HAP-1 (cell line): ENCODE data around the gene D2HGDH.

Experiments used
- DNase-seq, 2 experiments: peaks; one replicate each; pipeline ENCODE4 v3.0.0-alpha.2; 2016 to 2020; ENCODE audit warnings: low spot score in 2 of 2
- H3K27me3 ChIP-seq: fragments of 250-450 bp; sonication (Bioruptor Pico); 2 replicates; pipeline ENCODE4 v1.5.1; 2020; ENCODE audit warnings: low read depth, mild to moderate bottlenecking, moderate library complexity
- H3K36me3 ChIP-seq: fragments of 250-450 bp; sonication (Bioruptor Pico); replicated peaks from 2 replicates; pipeline ENCODE4 v1.5.1; 2020; ENCODE audit warnings: mild to moderate bottlenecking
- H3K4me1 ChIP-seq: fragments of 250-450 bp; sonication (Bioruptor Pico); 2 replicates; pipeline ENCODE4 v1.5.1; 2020; ENCODE audit warnings: mild to moderate bottlenecking
- H3K4me3 ChIP-seq: fragments of 250-450 bp; sonication (Bioruptor Pico); 2 replicates; pipeline ENCODE4 v1.5.1; 2020; ENCODE audit warnings: mild to moderate bottlenecking, moderate library complexity
- H3K9me3 ChIP-seq: fragments of 250-450 bp; sonication (Bioruptor Pico); 2 replicates; pipeline ENCODE4 v1.5.1; 2020; ENCODE audit warnings: mild to moderate bottlenecking, moderate library complexity
- in situ Hi-C: fragments of 300-500 bp; cut with MboI; formaldehyde crosslinking; loops from 3 replicates; pipeline ENCODE4 v1.14.3; 2020; ENCODE audit warnings: low sequenced_read_pairs, inconsistent platforms, mixed read lengths

D2HGDH gene

DNA sequence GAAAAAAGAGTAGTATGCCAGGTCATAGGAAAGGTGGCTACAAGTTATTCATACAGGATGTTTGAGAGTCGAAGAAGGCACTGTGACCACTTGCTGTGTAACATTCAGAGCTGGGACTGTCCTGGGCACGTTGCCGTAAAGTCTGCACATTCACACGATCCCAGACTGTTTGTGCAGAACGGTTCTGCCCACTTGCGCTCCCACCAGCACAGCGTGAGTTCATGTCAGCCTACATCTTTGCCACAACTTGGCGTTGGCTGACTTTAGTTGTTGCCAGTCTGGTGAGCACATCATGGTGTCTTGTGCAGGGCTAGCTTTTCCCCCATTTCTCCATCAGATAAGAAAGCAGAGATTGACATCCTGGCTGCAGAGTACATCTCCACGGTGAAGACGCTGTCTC, 25.6 kb upstream of the D2HGDH start:
- DNase-seq = no peak
- no peak overlapping the region for H3K4me3 ChIP-seq
- H3K9me3 ChIP-seq = no peaks in the 10 kb centered on the region
- H3K36me3 ChIP-seq = peaks cover 76% of the 10 kb centered on the region
- no peaks in the 10 kb centered on the region for H3K27me3 ChIP-seq
- in situ Hi-C loops = no loop called here
- H3K4me1 ChIP-seq = no peaks in the 10 kb centered on the region

DNA sequence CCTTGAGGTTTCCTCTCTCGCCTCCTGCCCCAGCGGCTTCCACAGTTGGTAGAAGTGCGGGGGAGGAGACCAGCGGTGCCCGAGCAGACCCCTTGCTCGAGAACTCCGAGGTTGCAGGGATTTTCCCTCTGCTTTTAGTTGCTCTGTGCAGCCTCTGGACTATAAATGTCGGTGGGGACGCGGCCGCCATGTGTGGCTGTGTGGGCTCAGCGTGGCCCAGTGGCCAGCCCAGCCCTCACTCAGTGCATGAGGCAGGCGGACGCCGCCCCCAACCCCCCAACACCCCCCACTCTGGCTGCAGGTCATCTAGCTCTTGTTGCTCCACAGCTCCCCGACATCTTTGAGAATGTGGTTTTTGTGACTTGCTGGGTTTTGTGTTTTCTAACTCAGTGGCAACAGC, 15.3 kb upstream of the D2HGDH start:
- H3K4me3 ChIP-seq = no peak overlapping the region
- in situ Hi-C loops = no loop called here
- no peaks in the 10 kb centered on the region for H3K4me1 ChIP-seq
- no peaks in the 10 kb centered on the region for H3K9me3 ChIP-seq
- no peak for DNase-seq
- H3K27me3 ChIP-seq = no peaks in the 10 kb centered on the region
- peaks cover 43% of the 10 kb centered on the region for H3K36me3 ChIP-seq

DNA sequence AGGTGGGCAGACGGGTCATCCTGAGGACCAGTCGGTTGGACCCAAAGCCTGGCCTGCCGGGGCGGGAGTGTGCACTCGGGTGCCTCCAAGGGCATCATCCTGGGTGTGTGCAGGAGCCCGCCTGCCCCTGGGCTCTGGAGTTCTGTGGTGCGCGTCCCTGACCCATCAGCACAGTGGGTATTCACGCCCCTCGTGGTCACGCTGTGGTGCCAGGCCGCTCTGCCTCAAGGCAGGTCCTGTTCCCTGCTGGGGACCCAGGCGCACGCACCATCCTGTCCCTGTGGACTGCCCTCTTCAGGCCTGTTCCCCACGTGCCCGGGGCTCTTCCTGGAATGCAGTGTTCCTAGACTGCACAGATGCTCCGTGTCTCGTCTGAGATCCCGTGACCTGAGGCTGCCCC, 14.3 kb upstream of the D2HGDH start:
- H3K4me1 ChIP-seq = no peaks in the 10 kb centered on the region
- H3K4me3 ChIP-seq = no peak overlapping the region
- in situ Hi-C loops = no loop called here
- no peaks in the 10 kb centered on the region for H3K27me3 ChIP-seq
- H3K9me3 ChIP-seq = no peaks in the 10 kb centered on the region
- no peak for DNase-seq
- peaks cover 39% of the 10 kb centered on the region for H3K36me3 ChIP-seq

DNA sequence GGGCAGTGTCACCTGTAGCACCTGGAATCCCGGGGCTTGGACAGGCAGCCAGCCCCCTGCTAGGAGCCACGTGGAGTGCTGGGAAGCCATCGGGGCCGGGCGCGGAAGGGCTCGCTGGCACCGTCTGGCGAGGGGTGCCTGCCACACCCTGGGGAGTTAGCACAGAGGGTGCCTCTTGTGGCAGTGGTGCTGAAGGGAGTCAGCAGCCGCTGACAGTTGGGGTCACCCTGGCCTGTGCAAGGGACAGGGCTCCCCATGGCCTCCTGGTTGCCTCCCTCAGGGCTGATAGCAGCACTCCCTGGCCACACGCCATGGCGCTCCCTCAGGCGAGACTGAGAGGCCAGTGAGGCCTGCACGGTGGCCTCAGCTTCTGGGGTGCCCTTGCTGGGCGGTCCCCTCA, 13.9 kb upstream of the D2HGDH start:
- no peaks in the 10 kb centered on the region for H3K9me3 ChIP-seq
- H3K36me3 ChIP-seq = peaks cover 39% of the 10 kb centered on the region
- no peaks in the 10 kb centered on the region for H3K27me3 ChIP-seq
- no peaks in the 10 kb centered on the region for H3K4me1 ChIP-seq
- in situ Hi-C loops = no loop called here
- no peak overlapping the region for H3K4me3 ChIP-seq
- no peak for DNase-seq

DNA sequence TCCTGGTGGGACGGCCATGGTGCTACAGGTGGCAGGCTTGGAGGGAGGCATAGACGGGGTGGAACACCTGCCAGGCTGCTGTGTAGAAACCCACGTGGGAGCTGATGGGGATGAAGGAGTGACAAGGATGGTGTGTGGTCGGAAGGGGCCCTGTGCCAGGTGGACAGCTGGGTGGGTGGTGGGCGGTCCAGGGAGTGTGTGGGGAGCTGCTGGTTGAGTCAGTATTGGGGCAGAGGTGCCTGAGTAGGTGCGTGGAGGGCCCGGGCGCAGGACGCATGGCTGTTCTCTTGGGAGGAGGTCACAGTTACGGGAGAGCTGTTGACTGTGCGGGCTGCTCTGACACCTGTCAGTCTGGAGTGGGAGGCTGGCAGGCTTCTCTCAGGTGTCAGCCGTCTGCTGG, 12.6 kb upstream of the D2HGDH start:
- no peaks in the 10 kb centered on the region for H3K27me3 ChIP-seq
- H3K4me3 ChIP-seq = no peak overlapping the region
- in situ Hi-C loops = no loop called here
- no peaks in the 10 kb centered on the region for H3K4me1 ChIP-seq
- peaks cover 35% of the 10 kb centered on the region for H3K36me3 ChIP-seq
- H3K9me3 ChIP-seq = no peaks in the 10 kb centered on the region
- no peak for DNase-seq

DNA sequence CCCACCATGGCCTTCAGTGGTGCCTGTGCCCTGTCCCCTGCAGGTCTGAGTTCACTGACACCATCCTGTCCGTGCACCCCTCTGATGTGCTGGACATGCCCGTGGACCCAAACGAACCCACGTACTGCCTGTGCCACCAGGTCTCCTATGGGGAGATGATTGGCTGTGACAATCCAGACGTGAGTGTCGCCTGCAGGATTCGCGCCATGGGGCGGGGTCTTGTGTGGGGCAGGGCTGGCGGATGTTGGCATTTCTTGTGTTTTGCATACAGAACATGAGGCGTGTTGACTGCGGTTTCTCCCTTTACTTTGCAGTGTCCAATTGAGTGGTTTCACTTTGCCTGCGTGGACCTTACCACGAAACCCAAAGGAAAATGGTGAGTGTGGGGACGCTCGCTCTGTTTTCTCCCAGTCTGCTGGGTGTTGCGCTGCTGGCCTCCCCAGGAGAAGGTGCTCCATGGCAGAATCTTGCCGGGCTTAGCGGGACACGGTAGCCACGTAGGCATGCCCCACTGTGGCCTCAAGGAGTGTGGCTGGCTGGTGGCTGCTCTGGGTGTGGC, 11.5 kb upstream of the D2HGDH start:
- Histone ChIP-seq H3K36me3 (peaks cover 35% of the 10 kb centered on the region), H3K9me3 (no peaks in the 10 kb centered on the region), H3K4me3 (no peak overlapping the region), H3K27me3 (no peaks in the 10 kb centered on the region), H3K4me1 (no peaks in the 10 kb centered on the region)
- no peak for DNase-seq
- in situ Hi-C loops = no loop called here

DNA sequence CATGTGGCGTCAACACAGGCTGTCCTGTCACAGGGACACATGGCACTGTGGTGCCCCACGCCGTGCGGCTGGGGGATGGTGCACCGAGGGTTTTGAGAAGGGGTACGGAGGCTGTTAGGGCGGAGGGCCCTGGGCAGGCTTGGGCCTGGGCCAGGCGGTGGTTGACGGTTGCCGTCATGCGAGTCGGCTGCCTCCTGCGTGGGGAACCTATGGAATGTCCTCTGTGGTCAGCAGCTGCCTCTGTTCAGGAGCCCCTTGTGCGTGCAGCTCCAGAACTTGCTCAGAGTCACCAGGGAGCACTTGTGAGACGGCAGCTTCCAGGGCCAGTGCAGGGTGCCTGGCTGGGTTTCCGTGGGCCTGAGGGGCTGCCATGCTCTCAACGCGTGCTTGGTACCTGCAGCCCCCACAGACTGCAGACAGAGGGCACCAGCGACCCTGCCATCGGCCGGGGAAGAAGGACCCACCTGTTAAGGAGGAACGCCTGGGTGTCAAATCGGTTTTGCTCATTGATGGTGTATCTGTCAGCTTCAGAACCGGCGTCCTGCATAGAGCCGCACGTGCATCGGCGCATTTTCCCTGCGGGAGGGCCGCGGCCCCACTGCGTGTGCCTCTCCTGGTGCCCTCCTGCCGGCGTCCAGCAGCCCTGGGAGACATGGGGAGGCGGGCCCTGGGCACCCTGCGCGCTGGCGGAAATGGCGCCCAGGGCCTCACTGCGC, 10.0 kb upstream of the D2HGDH start:
- in situ Hi-C loops = no loop called here
- H3K9me3 ChIP-seq = no peaks in the 10 kb centered on the region
- no peak overlapping the region for H3K4me3 ChIP-seq
- no peaks in the 10 kb centered on the region for H3K27me3 ChIP-seq
- no peaks in the 10 kb centered on the region for H3K4me1 ChIP-seq
- peaks cover 28% of the 10 kb centered on the region for H3K36me3 ChIP-seq
- DNase-seq = peak in 1 of 2 experiments; percentile 49

DNA sequence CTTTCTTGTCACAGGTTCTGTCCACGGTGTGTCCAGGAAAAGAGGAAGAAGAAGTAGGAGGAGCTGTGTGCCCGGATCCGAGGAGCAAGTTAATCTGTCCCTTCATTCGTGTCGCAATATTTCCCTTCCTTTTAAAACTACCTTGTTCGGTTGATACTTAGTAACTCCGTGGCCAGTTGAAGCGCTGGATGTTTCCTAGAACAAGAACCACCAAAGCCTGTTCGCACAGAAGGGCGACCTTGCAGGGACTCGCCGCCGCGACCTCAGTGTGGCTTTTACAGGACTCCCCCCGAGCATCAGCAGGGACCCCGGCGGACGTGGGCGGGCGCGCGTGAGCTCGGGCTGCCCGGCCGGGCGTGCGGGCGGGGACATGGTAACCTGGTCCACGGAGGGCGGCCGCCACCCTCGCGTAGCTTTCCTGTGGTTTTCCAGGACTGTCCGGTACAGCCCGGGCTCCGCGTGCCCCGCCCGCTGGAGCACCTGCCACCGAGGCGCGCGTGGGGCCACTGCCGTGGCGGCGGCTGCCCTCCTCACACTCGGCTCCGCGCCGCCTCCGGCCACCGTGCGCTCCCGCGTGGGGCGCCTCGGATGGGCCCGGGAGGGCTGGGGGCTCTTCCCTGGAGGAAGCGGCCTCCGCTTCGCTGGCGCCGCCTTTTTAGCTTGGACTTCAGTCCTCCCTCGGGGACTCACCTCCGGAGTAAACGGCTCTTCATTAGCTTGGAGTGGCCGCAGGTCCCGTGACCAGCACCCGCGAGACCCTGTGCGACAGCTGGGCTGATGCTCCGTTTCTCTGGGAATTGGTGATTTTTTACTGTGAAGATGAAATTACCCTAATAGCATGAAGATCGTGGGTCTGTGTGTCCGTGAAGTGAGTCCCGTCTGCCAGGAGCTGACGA, 9.2 kb upstream of the D2HGDH start:
- Histone ChIP-seq H3K36me3 (peaks cover 20% of the 10 kb centered on the region), H3K4me3 (no peak overlapping the region), H3K27me3 (no peaks in the 10 kb centered on the region), H3K9me3 (no peaks in the 10 kb centered on the region), H3K4me1 (no peaks in the 10 kb centered on the region)
- in situ Hi-C loops = no loop called here
- DNase-seq = no peak

DNA sequence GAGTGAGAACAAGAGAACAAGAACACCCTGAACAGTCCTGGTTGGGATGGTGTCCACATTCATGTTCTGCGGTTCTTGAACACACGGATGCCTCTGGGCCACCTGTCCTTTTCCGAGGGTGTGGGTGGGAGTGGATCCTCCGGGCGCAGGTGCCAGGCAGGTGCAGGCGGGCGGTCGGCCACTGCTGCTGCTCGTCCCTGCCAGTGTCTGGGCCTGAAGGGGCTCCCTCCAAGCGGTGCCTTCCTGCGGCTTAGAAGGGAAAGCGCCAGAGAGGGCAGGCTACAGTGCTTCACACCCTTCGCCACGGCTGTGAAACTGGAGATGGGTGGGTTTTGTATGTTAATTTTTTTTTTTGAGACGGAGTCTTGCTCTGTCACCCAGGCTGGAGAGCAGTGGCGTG, 8.0 kb upstream of the D2HGDH start:
- no peak for DNase-seq
- Histone ChIP-seq H3K36me3 (peaks cover 14% of the 10 kb centered on the region), H3K4me3 (no peak overlapping the region), H3K4me1 (no peaks in the 10 kb centered on the region), H3K9me3 (no peaks in the 10 kb centered on the region), H3K27me3 (no peaks in the 10 kb centered on the region)
- in situ Hi-C loops = no loop called here

DNA sequence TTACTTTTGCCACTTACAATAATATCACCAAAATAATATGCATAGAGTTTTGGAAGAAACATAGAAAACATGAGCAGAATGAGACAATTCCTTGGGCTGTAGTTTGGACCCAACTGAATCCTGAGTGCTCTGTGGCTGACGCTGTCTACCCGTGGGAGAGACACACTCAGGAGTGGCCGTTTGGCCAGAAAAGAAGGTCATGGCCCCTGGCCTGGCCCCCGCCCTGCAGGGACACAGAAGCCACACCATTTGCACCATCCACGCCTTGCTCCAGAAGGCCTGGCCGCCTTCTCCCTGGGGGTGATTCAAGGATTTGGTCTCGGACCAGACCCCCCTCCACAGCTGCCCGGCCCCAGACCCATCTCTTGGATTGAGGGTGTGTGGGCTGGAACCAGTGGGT, 6.4 kb upstream of the D2HGDH start:
- in situ Hi-C loops = no loop called here
- H3K4me1 ChIP-seq = no peaks in the 10 kb centered on the region
- no peaks in the 10 kb centered on the region for H3K27me3 ChIP-seq
- H3K9me3 ChIP-seq = no peaks in the 10 kb centered on the region
- H3K36me3 ChIP-seq = peaks cover 7% of the 10 kb centered on the region
- H3K4me3 ChIP-seq = no peak overlapping the region
- DNase-seq = no peak

DNA sequence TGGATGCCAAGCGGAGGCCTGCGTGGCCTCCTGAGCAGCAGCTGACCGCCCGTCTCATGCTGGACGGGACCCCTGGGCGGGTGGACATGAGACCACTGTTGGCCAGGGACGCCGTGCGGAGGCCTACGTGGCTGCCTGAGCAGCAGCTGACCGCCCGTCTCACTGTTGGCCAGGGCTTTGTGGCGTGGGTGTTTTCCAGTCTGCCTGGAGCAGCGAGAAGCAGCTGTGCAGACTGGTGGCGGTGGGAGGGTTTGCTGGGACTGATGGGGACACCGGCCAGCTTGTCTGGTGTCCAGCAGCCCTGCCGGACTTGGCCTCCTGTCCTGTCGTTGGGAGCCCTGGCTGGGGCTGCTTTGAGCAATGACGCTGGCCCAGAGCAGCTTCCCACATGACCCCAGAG, 5.8 kb upstream of the D2HGDH start:
- H3K9me3 ChIP-seq = no peaks in the 10 kb centered on the region
- H3K4me3 ChIP-seq = no peak overlapping the region
- no peak for DNase-seq
- no peaks in the 10 kb centered on the region for H3K27me3 ChIP-seq
- in situ Hi-C loops = no loop called here
- no peaks in the 10 kb centered on the region for H3K4me1 ChIP-seq
- peaks cover 5% of the 10 kb centered on the region for H3K36me3 ChIP-seq

DNA sequence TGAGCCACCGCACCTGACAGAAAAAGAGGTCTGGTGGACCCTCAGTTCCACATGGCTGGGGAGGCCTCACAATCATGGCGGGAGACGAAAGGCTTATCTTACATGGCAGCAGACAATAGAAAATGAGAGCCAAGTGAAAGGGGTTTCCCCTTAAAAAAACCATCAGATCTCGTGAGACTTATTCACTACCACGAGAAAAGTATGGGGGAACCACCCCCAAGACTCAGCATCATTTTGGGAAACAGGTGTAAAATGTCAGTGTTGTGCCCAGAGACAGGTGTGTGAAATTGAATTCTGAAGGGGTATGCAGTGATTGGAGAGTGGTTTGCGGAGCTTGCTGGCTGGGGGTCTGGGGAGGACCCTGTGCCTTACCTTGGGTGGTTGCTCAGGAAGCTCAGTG, 4.6 kb upstream of the D2HGDH start:
- Histone ChIP-seq H3K27me3 (no peaks in the 10 kb centered on the region), H3K4me3 (no peak overlapping the region), H3K9me3 (no peaks in the 10 kb centered on the region), H3K36me3 (peaks cover 3% of the 10 kb centered on the region), H3K4me1 (0 out of 2 replicates have a peak, but pooled peaks cover 2% of the 10 kb centered on the region)
- in situ Hi-C loops = no loop called here
- DNase-seq = no peak

DNA sequence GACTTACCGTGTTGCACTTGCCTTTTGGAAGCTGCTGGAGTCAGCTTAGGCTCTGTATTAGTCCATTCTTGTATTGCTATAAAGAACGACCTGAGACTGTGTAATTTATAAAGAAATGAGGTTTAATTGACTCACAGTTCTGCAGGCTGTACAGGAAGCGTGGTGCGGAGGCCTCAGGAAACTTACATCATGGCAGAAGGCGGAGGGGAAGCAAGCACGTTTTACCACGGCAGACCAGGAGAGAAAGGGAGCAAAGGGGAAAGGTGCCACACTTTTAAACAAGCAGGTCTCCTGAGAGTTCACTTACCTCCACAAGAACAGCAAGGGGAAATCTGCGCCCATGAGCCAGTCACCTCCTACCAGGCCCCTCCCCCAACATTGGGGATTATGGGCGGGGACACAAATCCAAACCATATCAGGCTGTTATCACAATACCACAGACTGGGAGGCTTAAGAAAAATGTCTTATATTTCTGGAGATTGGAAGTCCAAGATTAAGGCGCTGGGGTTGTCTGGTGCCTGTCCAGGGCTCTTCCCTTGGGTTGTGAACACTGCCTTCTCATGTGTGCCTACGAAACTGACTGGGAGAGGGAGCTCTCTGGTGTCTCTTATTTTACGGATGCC, 3.6 kb upstream of the D2HGDH start:
- Histone ChIP-seq H3K4me3 (no peak overlapping the region), H3K4me1 (0 out of 2 replicates have a peak, but pooled peaks cover 4% of the 10 kb centered on the region), H3K9me3 (no peaks in the 10 kb centered on the region), H3K36me3 (peaks cover 5% of the 10 kb centered on the region), H3K27me3 (no peaks in the 10 kb centered on the region)
- no peak for DNase-seq
- in situ Hi-C loops = no loop called here
